DOHH2 (cell line): ENCODE data around the gene UBE2N.

Experiments used
- H3F3A ChIP-seq: fragments of 200-600 bp; sonication (generic), shearing (Covaris generic); 2 replicates; pipeline ENCODE4 v1.6.0; 2016; ENCODE audit warnings: antibody characterized with exemption, mild to moderate bottlenecking; ENCODE audit not compliant: control insufficient read depth, insufficient read depth
- H3K27ac ChIP-seq: fragments of 200-600 bp; sonication (generic); 2 replicates; pipeline ENCODE4 v1.5.1; 2014; ENCODE audit warnings: low read depth, mild to moderate bottlenecking, low read length, moderate library complexity
- H3K27me3 ChIP-seq: fragments of 200-600 bp; sonication (generic); 2 replicates; pipeline ENCODE4 v1.6.1; 2014; ENCODE audit warnings: mild to moderate bottlenecking, low read length, mixed read lengths; ENCODE audit not compliant: control insufficient read depth
- H3K36me3 ChIP-seq: fragments of 200-600 bp; sonication (generic); 2 replicates; pipeline ENCODE4 v1.6.1; 2014; ENCODE audit warnings: mild to moderate bottlenecking, low read length, moderate library complexity, mixed read lengths; ENCODE audit not compliant: control insufficient read depth
- H3K4me1 ChIP-seq: fragments of 200-600 bp; sonication (generic); 2 replicates; pipeline ENCODE4 v1.6.1; 2014; ENCODE audit warnings: mild to moderate bottlenecking, low read length, mixed read lengths; ENCODE audit not compliant: control insufficient read depth
- H3K4me2 ChIP-seq: fragments of 200-600 bp; sonication (generic); 2 replicates; pipeline ENCODE4 v1.6.0; 2014; ENCODE audit warnings: mild to moderate bottlenecking, low read length, moderate library complexity
- H3K4me3 ChIP-seq: fragments of 200-600 bp; sonication (generic); 2 replicates; pipeline ENCODE4 v1.5.1; 2014; ENCODE audit warnings: mild to moderate bottlenecking, low read length, mixed read lengths
- H3K79me2 ChIP-seq: fragments of 200-600 bp; sonication (generic); 2 replicates; pipeline ENCODE4 v1.6.1; 2014; ENCODE audit warnings: mild to moderate bottlenecking, low read length, mixed read lengths; ENCODE audit not compliant: control insufficient read depth
- H3K9me2 ChIP-seq: fragments of 200-600 bp; sonication (generic); replicated peaks from 2 replicates; pipeline ENCODE4 v1.6.1; 2014; ENCODE audit warnings: mild to moderate bottlenecking, low read length, mixed read lengths; ENCODE audit not compliant: control insufficient read depth
- H3K9me3 ChIP-seq: fragments of 200-600 bp; sonication (generic); 2 replicates; pipeline ENCODE4 v1.6.1; 2014; ENCODE audit warnings: antibody characterized with exemption, low read length, mixed read lengths; ENCODE audit not compliant: control insufficient read depth, insufficient read depth
- H4K20me1 ChIP-seq: fragments of 200-600 bp; sonication (generic); 2 replicates; pipeline ENCODE4 v1.6.0; 2014; ENCODE audit warnings: low read depth, mild to moderate bottlenecking, antibody characterized with exemption, low read length, moderate library complexity; ENCODE audit not compliant: control insufficient read depth, insufficient read depth
- EZH2phosphoT487 ChIP-seq: fragments of 200-600 bp; sonication (generic); IDR thresholded peaks from 2 replicates; pipeline ENCODE4 v1.6.1; 2017; ENCODE audit warnings: borderline replicate concordance, mild to moderate bottlenecking, antibody characterized with exemption, low read length, moderate library complexity, mixed read lengths
- TF ChIP-seq, protein P1 (sequence below): fragments of 200-600 bp; sonication (generic); IDR thresholded peaks from one replicate; pipeline ENCODE4 v1.5.1; 2014; ENCODE audit warnings: antibody characterized with exemption, mild to moderate bottlenecking, low read depth, low read length; ENCODE audit not compliant: poor library complexity, severe bottlenecking

The UBE2N gene

DNA sequence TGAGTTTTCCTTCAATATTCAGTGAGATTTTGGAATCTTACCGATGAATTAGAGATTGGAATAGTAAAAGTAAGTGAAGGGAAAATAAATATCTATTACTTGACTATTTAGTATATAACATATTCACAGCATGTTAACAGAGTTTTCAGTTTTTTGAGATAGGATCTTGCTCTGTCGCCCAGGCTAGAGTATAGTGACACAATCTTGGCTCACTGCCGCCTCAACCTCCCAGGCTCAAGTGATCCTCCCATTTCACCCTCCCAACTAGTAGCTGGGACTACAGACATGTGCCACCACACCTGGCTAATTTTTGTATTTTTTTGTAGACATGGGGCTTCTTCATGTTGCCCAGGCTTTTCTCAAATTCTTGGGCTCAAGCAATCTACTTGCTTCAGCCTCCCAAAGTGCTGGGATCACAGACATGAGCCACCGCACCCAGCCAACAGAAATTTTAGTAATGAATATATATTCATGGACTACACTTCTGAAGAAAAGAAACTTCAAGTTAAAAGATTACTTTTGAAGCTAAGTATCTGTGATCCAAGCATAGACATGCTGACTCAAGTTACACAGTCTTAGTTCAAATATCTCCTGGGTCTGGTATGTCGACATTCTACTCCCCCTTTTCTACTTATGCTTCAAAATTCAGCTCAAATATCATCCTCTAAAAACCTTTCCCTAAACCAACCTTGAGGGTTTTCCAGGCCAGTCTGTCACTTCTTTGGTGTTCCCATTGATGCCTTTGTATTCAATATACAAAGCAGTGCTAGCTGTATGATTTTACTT lies 13.8 kb downstream of the UBE2N start:
- peak overlapping the region; percentile 76 for H3K4me2 ChIP-seq
- peaks cover 57% of the 10 kb centered on the region for H4K20me1 ChIP-seq
- H3K4me1 ChIP-seq, result peaks cover 94% of the 10 kb centered on the region

DNA sequence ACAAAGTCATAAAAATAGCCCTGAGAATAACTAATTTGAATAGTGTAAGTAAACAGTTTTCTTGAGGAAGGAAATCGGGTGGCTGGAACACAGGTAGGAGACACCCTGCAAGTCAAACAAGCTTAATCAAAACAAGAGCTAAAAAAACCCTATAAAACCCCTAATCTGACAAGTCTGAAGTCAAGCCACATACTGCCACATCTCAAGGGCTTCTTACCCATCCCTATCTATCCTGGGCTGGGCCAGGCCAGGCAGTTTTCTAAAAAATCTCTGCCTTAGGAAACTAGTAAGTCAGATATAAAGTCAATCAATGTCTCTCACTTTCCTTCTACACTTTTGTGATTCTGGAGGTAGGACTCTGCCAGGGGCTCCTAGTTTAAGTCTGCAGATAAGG lies 15.3 kb downstream of the UBE2N start:
- H4K20me1 ChIP-seq, result peaks cover 52% of the 10 kb centered on the region
- H3F3A ChIP-seq, result peaks cover 16% of the 10 kb centered on the region
- H3K36me3 ChIP-seq, result peaks cover 32% of the 10 kb centered on the region
- peaks cover 94% of the 10 kb centered on the region for H3K4me1 ChIP-seq
- no peak for TF ChIP-seq EZH2phosphoT487
- TF ChIP-seq, protein P1, sequence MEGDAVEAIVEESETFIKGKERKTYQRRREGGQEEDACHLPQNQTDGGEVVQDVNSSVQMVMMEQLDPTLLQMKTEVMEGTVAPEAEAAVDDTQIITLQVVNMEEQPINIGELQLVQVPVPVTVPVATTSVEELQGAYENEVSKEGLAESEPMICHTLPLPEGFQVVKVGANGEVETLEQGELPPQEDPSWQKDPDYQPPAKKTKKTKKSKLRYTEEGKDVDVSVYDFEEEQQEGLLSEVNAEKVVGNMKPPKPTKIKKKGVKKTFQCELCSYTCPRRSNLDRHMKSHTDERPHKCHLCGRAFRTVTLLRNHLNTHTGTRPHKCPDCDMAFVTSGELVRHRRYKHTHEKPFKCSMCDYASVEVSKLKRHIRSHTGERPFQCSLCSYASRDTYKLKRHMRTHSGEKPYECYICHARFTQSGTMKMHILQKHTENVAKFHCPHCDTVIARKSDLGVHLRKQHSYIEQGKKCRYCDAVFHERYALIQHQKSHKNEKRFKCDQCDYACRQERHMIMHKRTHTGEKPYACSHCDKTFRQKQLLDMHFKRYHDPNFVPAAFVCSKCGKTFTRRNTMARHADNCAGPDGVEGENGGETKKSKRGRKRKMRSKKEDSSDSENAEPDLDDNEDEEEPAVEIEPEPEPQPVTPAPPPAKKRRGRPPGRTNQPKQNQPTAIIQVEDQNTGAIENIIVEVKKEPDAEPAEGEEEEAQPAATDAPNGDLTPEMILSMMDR, result no peak
- H3K4me3 ChIP-seq, result peak overlapping the region; percentile 47
- H3K4me2 ChIP-seq, result peak overlapping the region; percentile 76
- H3K27ac ChIP-seq, result peak overlapping the region; percentile 73
- no peaks in the 10 kb centered on the region for H3K9me2 ChIP-seq
- H3K27me3 ChIP-seq, result no peaks in the 10 kb centered on the region
- H3K79me2 ChIP-seq, result peaks cover 100% of the 10 kb centered on the region
- no peaks in the 10 kb centered on the region for H3K9me3 ChIP-seq

More for the DNA sequence above, 13.8 kb downstream of the UBE2N start:
- TF ChIP-seq EZH2phosphoT487, result no peak
- TF ChIP-seq, protein P1, result no peak
- peaks cover 31% of the 10 kb centered on the region for H3K36me3 ChIP-seq
- no peaks in the 10 kb centered on the region for H3K9me2 ChIP-seq
- peaks cover 100% of the 10 kb centered on the region for H3K79me2 ChIP-seq
- peak overlapping the region; percentile 47 for H3K4me3 ChIP-seq
- peak overlapping the region; percentile 73 for H3K27ac ChIP-seq
- H3K9me3 ChIP-seq, result no peaks in the 10 kb centered on the region
- H3K27me3 ChIP-seq, result no peaks in the 10 kb centered on the region
- H3F3A ChIP-seq, result peaks cover 16% of the 10 kb centered on the region

DNA sequence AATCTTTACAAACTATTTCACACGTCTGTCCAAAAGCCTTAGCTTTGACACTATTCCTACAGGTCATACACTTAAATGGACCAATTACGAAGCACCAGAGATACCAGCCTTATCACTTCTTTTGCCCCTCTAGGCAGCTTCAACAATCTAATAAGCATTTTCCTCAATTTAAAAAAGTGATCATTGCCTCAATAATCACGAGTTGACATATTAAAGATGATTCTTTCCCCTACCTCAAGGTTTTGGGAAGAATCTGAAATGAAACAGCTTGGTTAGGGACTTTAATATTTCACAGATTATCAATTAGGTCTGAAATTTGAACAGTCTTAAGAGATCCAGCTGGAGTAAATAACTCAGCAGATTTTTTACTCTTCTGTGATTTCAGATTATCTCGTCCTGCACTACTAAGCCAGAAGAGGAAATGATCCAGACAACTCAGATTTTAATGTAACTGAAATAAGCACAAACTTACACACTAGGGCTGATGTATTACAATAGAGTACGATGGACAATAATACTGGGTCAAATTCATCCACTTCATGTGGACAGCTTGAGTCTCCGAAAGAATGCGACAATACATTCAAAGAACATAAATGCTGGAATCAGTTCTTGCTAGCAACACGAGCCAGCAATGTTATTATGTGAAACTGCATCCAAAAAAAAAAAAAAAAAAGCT lies 15.9 kb downstream of the UBE2N start:
- H3K27ac ChIP-seq, result peak overlapping the region; percentile 73
- H3K9me2 ChIP-seq, result no peaks in the 10 kb centered on the region
- TF ChIP-seq EZH2phosphoT487, result no peak
- TF ChIP-seq, protein P1, result no peak
- H4K20me1 ChIP-seq, result peaks cover 47% of the 10 kb centered on the region
- H3K4me2 ChIP-seq, result peak overlapping the region; percentile 76
- H3F3A ChIP-seq, result peaks cover 16% of the 10 kb centered on the region
- no peaks in the 10 kb centered on the region for H3K27me3 ChIP-seq
- peaks cover 93% of the 10 kb centered on the region for H3K4me1 ChIP-seq
- H3K79me2 ChIP-seq, result peaks cover 100% of the 10 kb centered on the region
- peaks cover 29% of the 10 kb centered on the region for H3K36me3 ChIP-seq
- H3K4me3 ChIP-seq, result peak overlapping the region; percentile 47
- H3K9me3 ChIP-seq, result no peaks in the 10 kb centered on the region
